GM12878 (cell line): ENCODE measurements around the gene SH3BP1. TPM values are rescaled to one million over a fixed set of nuclear protein-coding genes. Genes with fewer than 3 reads are reported as not detected.
A peak's percentile ranks its signal among the peaks of the same experiment; 100 is the strongest.

Experiments used
- BACH1 ChIP-seq: fragments of 450-650 bp; IDR thresholded peaks from 2 replicates; pipeline ENCODE4 v1.6.1; 2017; ENCODE audit warnings: mild to moderate bottlenecking, borderline replicate concordance
- BCL11A ChIP-seq: IDR thresholded peaks from 2 replicates; pipeline ENCODE4 v1.6.1; 2011; ENCODE audit warnings: low read depth, low read length
- CBFB ChIP-seq: IDR thresholded peaks from 2 replicates; pipeline ENCODE4 v1.6.1; 2016; ENCODE audit warnings: antibody characterized with exemption, low read depth
- CEBPB ChIP-seq, 2 experiments: fragments of 150-350 bp in 1 of 2; IDR thresholded peaks; 2 replicates each; pipeline ENCODE4 v1.6.1; 2012 to 2014; ENCODE audit warnings: low read depth in 2 of 2, low read length in 2 of 2, borderline replicate concordance in 1 of 2, inconsistent platforms in 1 of 2
- CTCF ChIP-seq, 3 experiments: IDR thresholded peaks in 2 of 3; conservative IDR thresholded peaks in 1 of 3; 2 replicates each; pipeline ENCODE4 v1.5.1; 2011; ENCODE audit warnings: low read depth in 3 of 3, low read length in 3 of 3, mild to moderate bottlenecking in 3 of 3, control low read depth in 2 of 3, moderate library complexity in 2 of 3, inconsistent platforms in 1 of 3, mixed read lengths in 1 of 3; ENCODE audit not compliant: control insufficient read depth in 2 of 3, insufficient read depth in 1 of 3; ENCODE audit errors: extremely low read depth in 1 of 3
- EGR1 ChIP-seq, 2 experiments: IDR thresholded peaks; 1 replicate in 1 of 2; 2 replicates in 1 of 2; pipeline ENCODE4 v1.6.1; 2011 to 2012; ENCODE audit warnings: low read depth in 2 of 2, low read length in 2 of 2, borderline replicate concordance in 1 of 2, mild to moderate bottlenecking in 1 of 2, moderate library complexity in 1 of 2
- EZH2 ChIP-seq: IDR thresholded peaks from 2 replicates; pipeline ENCODE4 v1.6.1; 2012; ENCODE audit warnings: low read depth, mild to moderate bottlenecking, control low read depth, inconsistent platforms, low read length, borderline replicate concordance; ENCODE audit not compliant: control insufficient read depth
- FOS ChIP-seq: IDR thresholded peaks from 3 replicates; pipeline ENCODE4 v1.6.1; 2011; ENCODE audit warnings: borderline replicate concordance; ENCODE audit not compliant: insufficient read length; ENCODE audit errors: extremely low read depth
- FOXM1 ChIP-seq: IDR thresholded peaks from 2 replicates; pipeline ENCODE4 v1.6.1; 2012; ENCODE audit warnings: low read depth, mild to moderate bottlenecking, inconsistent platforms, low read length, moderate library complexity
- HDAC2 ChIP-seq: fragments of 200-600 bp; sonication (generic); IDR thresholded peaks from 2 replicates; pipeline ENCODE4 v1.6.1; 2017
- IKZF2 ChIP-seq, 2 experiments: fragments of 450-650 bp; IDR thresholded peaks; 2 replicates each; pipeline ENCODE4 v1.6.1; 2017; ENCODE audit warnings: mild to moderate bottlenecking in 2 of 2, moderate library complexity in 2 of 2
- IRF4 ChIP-seq: IDR thresholded peaks from 2 replicates; pipeline ENCODE4 v1.6.1; 2011; ENCODE audit warnings: low read depth, low read length
- KLF5 ChIP-seq: fragments of 450-650 bp; IDR thresholded peaks from 2 replicates; pipeline ENCODE4 v1.6.1; 2014; ENCODE audit warnings: mild to moderate bottlenecking; ENCODE audit not compliant: partially characterized antibody
- LARP7 ChIP-seq: fragments of 450-650 bp; IDR thresholded peaks from 2 replicates; pipeline ENCODE4 v1.6.1; 2017; ENCODE audit warnings: mild to moderate bottlenecking
- MYB ChIP-seq: fragments of 150-350 bp; IDR thresholded peaks from 2 replicates; pipeline ENCODE4 v1.6.1; 2014; ENCODE audit warnings: mild to moderate bottlenecking, low read depth, low read length, borderline replicate concordance
- NFIC ChIP-seq: IDR thresholded peaks from 2 replicates; pipeline ENCODE4 v1.6.1; 2012; ENCODE audit warnings: low read depth, mild to moderate bottlenecking, inconsistent platforms, low read length, moderate library complexity
- SPI1 ChIP-seq: IDR thresholded peaks from 2 replicates; pipeline ENCODE4 v1.6.1; 2011; ENCODE audit warnings: low read depth, mild to moderate bottlenecking, low read length, moderate library complexity, borderline replicate concordance; ENCODE audit not compliant: insufficient read depth
- SREBF1 ChIP-seq: IDR thresholded peaks from 2 replicates; pipeline ENCODE4 v1.6.1; 2012; ENCODE audit warnings: mild to moderate bottlenecking, low read length
- USF2 ChIP-seq: IDR thresholded peaks from 2 replicates; pipeline ENCODE4 v1.6.1; 2011; ENCODE audit warnings: low read depth, low read length, improper control_type of control experiment, borderline replicate concordance
- ZBED1 ChIP-seq: IDR thresholded peaks from 2 replicates; pipeline ENCODE4 v1.6.1; 2016; ENCODE audit warnings: borderline replicate concordance
- polyA plus RNA-seq, 11 experiments: library from polyadenylated mRNA; depleted of rRNA in 4 of 11; unstranded in 6 of 11; stranded (reverse) in 5 of 11; fragments of >200 nt; fragmentation: Nextera tagmentation in 4 of 11; fragmentation: Illumina TruSeq in 1 of 11; extraction: Ambion mirVana in 4 of 11; extraction: Trizol in 1 of 11; gene quantifications; 1 replicate in 1 of 11; 2 replicates in 10 of 11; pipeline versions ENCODE4 v1.2.1 to v1.2.3, GENCODE V29; 2011 to 2016; ENCODE audit warnings: inconsistent platforms in 2 of 11, missing spikeins in 2 of 11, low read depth in 1 of 11
- total RNA-seq, 4 experiments: library from RNA; depleted of rRNA in 3 of 4; stranded (reverse); fragments of >200 nt in 3 of 4; fragmentation: Illumina TruSeq in 1 of 4; extraction: Trizol in 1 of 4; gene quantifications; 2 replicates each; pipeline versions ENCODE4 v1.2.1 to v1.2.3, GENCODE V29; 2013 to 2021
- TF ChIP-seq, protein P1 (sequence below): IDR thresholded peaks from 2 replicates; pipeline ENCODE4 v1.6.1; 2012; ENCODE audit warnings: low read depth, low read length, improper control_type of control experiment
- TF ChIP-seq, protein P2 (sequence below): IDR thresholded peaks from 2 replicates; pipeline ENCODE4 v1.6.1; 2011; ENCODE audit warnings: mild to moderate bottlenecking, low read depth, low read length, moderate library complexity; ENCODE audit not compliant: insufficient replicate concordance
- TF ChIP-seq, protein P3 (sequence below): fragments of 450-650 bp; IDR thresholded peaks from 2 replicates; pipeline ENCODE4 v1.6.1; 2014; ENCODE audit warnings: mild to moderate bottlenecking

The SH3BP1 gene
- total and polyA plus RNA-seq, 10 of the 15 experiments (the other 5 are each of a cell fraction or from before 2014, with no cell fraction given) = 0.29 to 70.5 (median 22.5) TPM

DNA sequence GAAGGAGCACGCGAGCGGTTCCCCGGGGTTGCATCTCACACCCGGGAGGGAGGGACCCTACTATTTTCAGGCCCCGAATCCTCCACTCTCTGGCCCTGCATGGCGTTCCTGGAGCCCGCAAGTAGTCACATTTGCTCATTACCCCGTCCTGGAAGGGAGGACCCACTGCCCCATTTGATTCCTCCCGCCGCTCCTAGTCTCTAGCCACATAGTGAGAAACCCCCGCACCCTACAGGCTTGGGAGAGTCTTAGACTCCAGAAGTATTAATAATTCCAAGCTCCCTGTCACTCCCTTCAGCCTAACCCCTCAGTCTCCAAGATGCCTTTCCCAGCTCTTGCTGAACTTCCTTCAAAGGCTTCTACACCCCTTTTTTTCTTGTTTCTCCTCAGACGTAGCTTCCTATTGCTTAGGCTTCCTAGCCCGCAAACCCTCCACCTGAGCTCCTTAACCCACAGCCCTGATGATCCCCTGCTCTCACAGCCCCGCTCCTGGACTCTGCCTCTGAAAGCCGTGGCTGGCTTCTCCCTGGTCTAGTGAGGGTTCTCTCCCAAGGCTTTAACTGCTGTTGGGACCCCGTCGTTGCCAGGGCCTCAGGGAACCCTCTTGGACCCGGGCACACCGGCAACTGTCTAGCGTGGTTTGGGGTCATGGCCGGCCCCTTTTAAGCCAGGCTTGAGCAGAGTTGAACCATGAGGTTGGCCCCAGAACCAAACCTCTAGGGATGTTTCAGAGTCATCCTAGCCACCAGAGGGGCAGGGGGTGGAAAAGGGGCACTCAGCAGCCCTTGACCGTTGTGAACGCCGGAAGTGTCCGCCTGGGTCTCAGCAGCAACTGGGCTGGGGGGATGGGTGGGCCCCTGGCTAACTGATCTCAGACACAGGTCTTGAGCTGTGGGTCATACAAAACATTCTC, 30.0 kb upstream of the SH3BP1 start (continued):
- TF ChIP-seq USF2 = no peak
- TF ChIP-seq SREBF1 = no peak
- no peak for TF ChIP-seq FOS
- TF ChIP-seq HDAC2 = no peak
- TF ChIP-seq CEBPB (IDR thresholded peaks at IDR 0.05; ENCODE audit: borderline replicate concordance in 1 of 2, low read depth in 2 of 2, low read length in 2 of 2) = no peak
- TF ChIP-seq KLF5 = no peak
- no peak for TF ChIP-seq EZH2
- 0 out of 2 replicates have a peak, but pooled peaks have one; percentile 19 for TF ChIP-seq CBFB
- no peak for TF ChIP-seq IRF4
- TF ChIP-seq BCL11A = no peak
- 0 out of 2 replicates have a peak, but pooled peaks have one; percentile 16 for TF ChIP-seq LARP7
- TF ChIP-seq FOXM1 = 0 out of 2 replicates have a peak, but pooled peaks have one; percentile 24
- TF ChIP-seq, protein P1, sequence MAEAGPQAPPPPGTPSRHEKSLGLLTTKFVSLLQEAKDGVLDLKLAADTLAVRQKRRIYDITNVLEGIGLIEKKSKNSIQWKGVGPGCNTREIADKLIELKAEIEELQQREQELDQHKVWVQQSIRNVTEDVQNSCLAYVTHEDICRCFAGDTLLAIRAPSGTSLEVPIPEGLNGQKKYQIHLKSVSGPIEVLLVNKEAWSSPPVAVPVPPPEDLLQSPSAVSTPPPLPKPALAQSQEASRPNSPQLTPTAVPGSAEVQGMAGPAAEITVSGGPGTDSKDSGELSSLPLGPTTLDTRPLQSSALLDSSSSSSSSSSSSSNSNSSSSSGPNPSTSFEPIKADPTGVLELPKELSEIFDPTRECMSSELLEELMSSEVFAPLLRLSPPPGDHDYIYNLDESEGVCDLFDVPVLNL = no peak
- no peak for TF ChIP-seq MYB
- TF ChIP-seq, protein P2, sequence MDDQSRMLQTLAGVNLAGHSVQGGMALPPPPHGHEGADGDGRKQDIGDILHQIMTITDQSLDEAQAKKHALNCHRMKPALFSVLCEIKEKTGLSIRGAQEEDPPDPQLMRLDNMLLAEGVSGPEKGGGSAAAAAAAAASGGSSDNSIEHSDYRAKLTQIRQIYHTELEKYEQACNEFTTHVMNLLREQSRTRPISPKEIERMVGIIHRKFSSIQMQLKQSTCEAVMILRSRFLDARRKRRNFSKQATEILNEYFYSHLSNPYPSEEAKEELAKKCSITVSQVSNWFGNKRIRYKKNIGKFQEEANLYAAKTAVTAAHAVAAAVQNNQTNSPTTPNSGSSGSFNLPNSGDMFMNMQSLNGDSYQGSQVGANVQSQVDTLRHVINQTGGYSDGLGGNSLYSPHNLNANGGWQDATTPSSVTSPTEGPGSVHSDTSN = no peak
- TF ChIP-seq, protein P3, sequence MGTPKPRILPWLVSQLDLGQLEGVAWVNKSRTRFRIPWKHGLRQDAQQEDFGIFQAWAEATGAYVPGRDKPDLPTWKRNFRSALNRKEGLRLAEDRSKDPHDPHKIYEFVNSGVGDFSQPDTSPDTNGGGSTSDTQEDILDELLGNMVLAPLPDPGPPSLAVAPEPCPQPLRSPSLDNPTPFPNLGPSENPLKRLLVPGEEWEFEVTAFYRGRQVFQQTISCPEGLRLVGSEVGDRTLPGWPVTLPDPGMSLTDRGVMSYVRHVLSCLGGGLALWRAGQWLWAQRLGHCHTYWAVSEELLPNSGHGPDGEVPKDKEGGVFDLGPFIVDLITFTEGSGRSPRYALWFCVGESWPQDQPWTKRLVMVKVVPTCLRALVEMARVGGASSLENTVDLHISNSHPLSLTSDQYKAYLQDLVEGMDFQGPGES = no peak
- no peak for TF ChIP-seq IKZF2 (IDR thresholded peaks at IDR 0.05)
- TF ChIP-seq EGR1 (IDR thresholded peaks at IDR 0.05; ENCODE audit: borderline replicate concordance in 1 of 2, low read depth in 2 of 2, low read length in 2 of 2) = no peak
- no peak for TF ChIP-seq NFIC
- no peak for TF ChIP-seq SPI1
- no peak for TF ChIP-seq ZBED1
- TF ChIP-seq BACH1 = no peak
- no peak for TF ChIP-seq CTCF (IDR thresholded peaks at IDR 0.05 in 2 of 3, conservative IDR thresholded peaks at IDR 0.05 in 1 of 3; ENCODE audit: control insufficient read depth in 2 of 3, extremely low read depth in 1 of 3, insufficient read depth in 1 of 3, low read depth in 3 of 3, low read length in 3 of 3)
